Measurements from ENCODE around the gene FRYL.

- TF ChIP-seq POLR2A (IDR thresholded peaks at IDR 0.05) = no peak
- TF ChIP-seq EP300 (IDR thresholded peaks at IDR 0.05) = no peak
These were observed 12.4 kb upstream of the FRYL start for GRCh38 chr4:48792348-48793006.
